Endothelial cell of umbilical vein (primary cell): ENCODE results near the gene QPCT. TPM values are rescaled to one million over a fixed set of nuclear protein-coding genes. Genes with fewer than 3 reads are reported as not detected.

Source experiments
- BruUV-seq: library from RNA; stranded (reverse); fragments of 400-500 nt; replicated peaks from 2 replicates; lab custom pipeline; 2021; lab: Mats Ljungman, UMichigan
- CTCF ChIA-PET: fragments of 300-600, 350-600 bp; sonication (Branson Sonifier 250); formaldehyde crosslinking; loops from one replicate; lab custom pipeline; 2021; ENCODE audit warnings: antibody characterized with exemption, inconsistent platforms; lab: Charles Lee
- POLR2A ChIA-PET: fragments of 300-600, 350-600 bp; sonication (Branson Sonifier 250); formaldehyde crosslinking; loops from one replicate; lab custom pipeline; 2021; ENCODE audit warnings: antibody characterized with exemption, inconsistent platforms; lab: Charles Lee
- DNase-seq: peaks from one replicate; pipeline ENCODE4 v3.0.0-alpha.2; 2011; ENCODE audit warnings: low read depth, low spot score
- FAIRE-seq: peaks from 2 replicates; lab custom pipeline; 2011; peaks lifted over from hg19 to GRCh38; lab: Jason Lieb, UNC
- H2AFZ ChIP-seq: 2 replicates; pipeline ENCODE4 v1.6.0; 2012; ENCODE audit warnings: low read depth, low read length, control low read depth, inconsistent platforms
- H3K27ac ChIP-seq: 2 replicates; pipeline ENCODE4 v1.5.1; 2011; ENCODE audit warnings: low read depth, mild to moderate bottlenecking, control low read depth, low read length, moderate library complexity; ENCODE audit not compliant: insufficient read depth
- H3K27me3 ChIP-seq, 2 experiments: 2 replicates each; pipeline versions ENCODE4 v1.6.0 to v1.6.1; 2011; ENCODE audit warnings: low read length in 2 of 2, mixed read lengths in 1 of 2; ENCODE audit not compliant: control insufficient read depth in 2 of 2, insufficient read depth in 2 of 2
- H3K36me3 ChIP-seq, 2 experiments: 2 replicates in 1 of 2; 3 replicates in 1 of 2; pipeline ENCODE4 v1.5.1; 2011; ENCODE audit warnings: low read length in 2 of 2, mild to moderate bottlenecking in 1 of 2, moderate library complexity in 1 of 2; ENCODE audit not compliant: control insufficient read depth in 2 of 2, insufficient read depth in 2 of 2; ENCODE audit errors: extremely low read depth in 1 of 2
- H3K4me1 ChIP-seq: 3 replicates; pipeline ENCODE4 v1.5.1; 2011; ENCODE audit warnings: mild to moderate bottlenecking, low read length; ENCODE audit not compliant: control insufficient read depth, insufficient read depth; ENCODE audit errors: extremely low read depth
- H3K4me2 ChIP-seq: 2 replicates; pipeline ENCODE4 v1.6.1; 2011; ENCODE audit warnings: low read length, control low read depth, mixed read lengths; ENCODE audit not compliant: insufficient read depth
- H3K4me3 ChIP-seq, 3 experiments: fragments of 200-600 bp in 1 of 3; sonication (generic), shearing (Covaris generic) in 1 of 3; replicated peaks in 1 of 3; 2 replicates each; pipeline ENCODE4 v1.5.1; 2011 to 2016; ENCODE audit warnings: control low read depth in 3 of 3, low read length in 3 of 3, mild to moderate bottlenecking in 2 of 3, inconsistent platforms in 1 of 3, low read depth in 1 of 3, moderate library complexity in 1 of 3; ENCODE audit not compliant: insufficient read depth in 1 of 3
- H3K79me2 ChIP-seq: 2 replicates; pipeline ENCODE4 v1.6.0; 2012; ENCODE audit warnings: low read length, inconsistent platforms; ENCODE audit not compliant: control insufficient read depth, insufficient read depth
- H3K9ac ChIP-seq: replicated peaks from 2 replicates; pipeline ENCODE3; 2011; ENCODE audit warnings: low read length, control low read depth; ENCODE audit not compliant: insufficient read depth; ENCODE audit errors: extremely low read depth
- H3K9me1 ChIP-seq: replicated peaks from 3 replicates; pipeline ENCODE4 v1.6.0; 2011; ENCODE audit warnings: mild to moderate bottlenecking, low read length; ENCODE audit not compliant: control insufficient read depth, insufficient read depth; ENCODE audit errors: extremely low read depth
- H3K9me3 ChIP-seq: replicated peaks from 2 replicates; pipeline ENCODE4 v1.5.1; 2012; ENCODE audit warnings: low read length, inconsistent platforms; ENCODE audit not compliant: control insufficient read depth, insufficient read depth
- H4K20me1 ChIP-seq: replicated peaks from 2 replicates; pipeline ENCODE3; 2011; ENCODE audit warnings: mild to moderate bottlenecking, low read length; ENCODE audit not compliant: control insufficient read depth, insufficient read depth; ENCODE audit errors: extremely low read depth
- CTCF ChIP-seq, 2 donors: IDR thresholded peaks; 1 replicate in 1 of 2; 2 replicates in 1 of 2; pipeline ENCODE4 v1.5.1; 2011; ENCODE audit warnings: low read length in 2 of 2, mild to moderate bottlenecking in 2 of 2, moderate library complexity in 2 of 2, control low read depth in 1 of 2, inconsistent platforms in 1 of 2, low read depth in 1 of 2; ENCODE audit not compliant: insufficient read depth in 1 of 2; ENCODE audit errors: extremely low read depth in 1 of 2
- EZH2 ChIP-seq: IDR thresholded peaks from 2 replicates; pipeline ENCODE4 v1.6.1; 2012; ENCODE audit warnings: borderline replicate concordance, low read depth, mild to moderate bottlenecking, moderate library complexity, low read length, inconsistent platforms; ENCODE audit not compliant: severe bottlenecking
- FOS ChIP-seq: IDR thresholded peaks from 2 replicates; pipeline ENCODE4 v1.6.1; 2011; ENCODE audit warnings: mild to moderate bottlenecking, low read length, moderate library complexity, borderline replicate concordance; ENCODE audit not compliant: insufficient read depth
- GATA2 ChIP-seq: IDR thresholded peaks from 2 replicates; pipeline ENCODE4 v1.7.0; 2011; ENCODE audit warnings: low read depth, mild to moderate bottlenecking, moderate library complexity, mixed read lengths, low read length; ENCODE audit not compliant: insufficient read length, insufficient read depth
- JUN ChIP-seq: IDR thresholded peaks from 2 replicates; pipeline ENCODE4 v1.6.1; 2011; ENCODE audit warnings: borderline replicate concordance, low read depth; ENCODE audit not compliant: insufficient read length, insufficient read depth
- MYC ChIP-seq: IDR thresholded peaks from one replicate; pipeline ENCODE4 v1.6.1; 2011; ENCODE audit warnings: mild to moderate bottlenecking, low read depth, low read length
- POLR2A ChIP-seq: IDR thresholded peaks from 2 replicates; pipeline ENCODE4 v1.6.1; 2012; ENCODE audit warnings: low read depth, mild to moderate bottlenecking, control low read depth, low read length
- dilution Hi-C: fragments of 300-500 bp; cut with MboI; formaldehyde crosslinking; loops from one replicate; pipeline ENCODE4 v1.15.0; 2019; ENCODE audit warnings: low sequenced_read_pairs; ENCODE audit not compliant: extremely low pct_ligation_motif_present
- intact Hi-C: fragments of 100-400 bp; cut with micrococcal nuclease; formaldehyde crosslinking; loops from one replicate; pipeline ENCODE4 v1.10.0; 2022
- polyA plus RNA-seq, 4 experiments: library from polyadenylated mRNA; depleted of rRNA in 3 of 4; stranded (reverse) in 3 of 4; unstranded in 1 of 4; fragments of >200 nt; gene quantifications; 2 replicates each; pipeline versions ENCODE4 v1.2.1 to v1.2.3, GENCODE V29; 2011 to 2012; ENCODE audit warnings: missing spikeins in 1 of 4
- total RNA-seq: library from RNA; stranded (reverse); gene quantifications from 2 replicates; pipeline ENCODE4 v1.2.3, GENCODE V29; 2021

Gene QPCT
- total and polyA plus RNA-seq, 2 donors (not counting 3 experiments of a cell fraction or from before 2014, with no cell fraction given), result 12.8 to 17.2 TPM

GRCh38 chr2:37343537-37344434 lies 644 bp upstream of the QPCT start:
- Histone ChIP-seq H3K27me3 (no peaks in the 10 kb centered on the region), H3K4me1 (peaks cover 17% of the 10 kb centered on the region), H3K4me2 (peak overlapping the region; percentile 62), H4K20me1 (no peaks in the 10 kb centered on the region), H3K4me3 (peak overlapping the region; percentile 9 to 54 (median 53)), H3K36me3 (no peaks in the 10 kb centered on the region), H3K9me3 (no peaks in the 10 kb centered on the region), H3K79me2 (no peaks in the 10 kb centered on the region), H3K27ac (no peak overlapping the region), H3K9me1 (no peaks in the 10 kb centered on the region), H3K9ac (peak overlapping the region; percentile 72), H2AFZ (peak overlapping the region; percentile 90)
- POLR2A ChIA-PET, result interaction anchor here (0.8 kb wide), 1 partner anchor 19 kb away, joined by 3 read pairs; the partner anchor contains the start of gene PRKD3
- peak; percentile 55 for FAIRE-seq
- no TSS peak for BruUV-seq
- intact Hi-C loops, result loop anchor here (1.0 to 5.0 kb wide), 2 partner anchors 47 to 534 kb away; no protein-coding TSS in a partner anchor
- DNase-seq, result peak; percentile 47
- dilution Hi-C loops, result no loop called here
- CTCF ChIA-PET, result interaction anchor here (1.0 to 2.8 kb wide), 11 partner anchors 9 to 548 kb away, joined by 3 to 25 read pairs (median 5); no protein-coding TSS in a partner anchor
- no peak for TF ChIP-seq EZH2
- TF ChIP-seq FOS, result peak; percentile 49
- no peak for TF ChIP-seq MYC
- no peak for TF ChIP-seq GATA2
- no peak for TF ChIP-seq POLR2A
- peak in 1 of 2 donors; percentile 24 for TF ChIP-seq CTCF (IDR thresholded peaks at IDR 0.05; ENCODE audit: extremely low read depth in 1 of 2, insufficient read depth in 1 of 2, low read depth in 1 of 2, low read length in 2 of 2)
- TF ChIP-seq JUN, result no peak
